ES-I3 (cell line): ENCODE measurements around the gene DOK6.

Experiments
- H3K36me3 ChIP-seq: 2 replicates; pipeline ENCODE4 v1.6.1; 2013; ENCODE audit warnings: mild to moderate bottlenecking, low read length, control low read depth, moderate library complexity; ENCODE audit not compliant: insufficient read depth
- H3K4me1 ChIP-seq: 2 replicates; pipeline ENCODE4 v1.6.1; 2013; ENCODE audit warnings: mild to moderate bottlenecking, control low read depth, low read length; ENCODE audit not compliant: insufficient read depth
- H3K9ac ChIP-seq: 2 replicates; pipeline ENCODE4 v1.6.1; 2013; ENCODE audit warnings: low read depth, mild to moderate bottlenecking, low read length, moderate library complexity
- H3K9me3 ChIP-seq: 2 replicates; pipeline ENCODE4 v1.6.1; 2013; ENCODE audit warnings: mild to moderate bottlenecking, low read length, moderate library complexity; ENCODE audit not compliant: control insufficient read depth, insufficient read depth

The DOK6 gene

DNA sequence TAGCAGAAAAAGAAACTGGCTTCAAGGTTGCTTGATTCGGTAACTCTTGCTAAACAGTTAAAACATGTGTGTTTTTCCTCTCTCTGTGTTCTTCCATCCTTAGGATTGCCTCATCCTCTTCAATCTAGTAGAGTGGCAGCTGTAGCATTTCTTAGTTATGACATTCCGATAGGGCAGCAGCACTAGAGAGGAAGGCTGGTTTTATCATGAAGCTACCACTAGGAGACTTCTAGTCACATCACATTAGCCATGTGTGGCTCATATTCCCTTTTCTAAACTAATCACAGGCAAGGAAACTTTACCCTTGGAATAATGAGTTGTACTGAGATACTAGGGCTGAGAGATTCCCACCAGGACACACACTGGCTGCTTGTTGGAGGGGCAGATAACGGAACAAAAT, 187.6 kb downstream of the DOK6 start:
- no peaks in the 10 kb centered on the region for H3K4me1 ChIP-seq
- H3K36me3 ChIP-seq: no peaks in the 10 kb centered on the region
- no peak overlapping the region for H3K9ac ChIP-seq
- H3K9me3 ChIP-seq: no peaks in the 10 kb centered on the region

DNA sequence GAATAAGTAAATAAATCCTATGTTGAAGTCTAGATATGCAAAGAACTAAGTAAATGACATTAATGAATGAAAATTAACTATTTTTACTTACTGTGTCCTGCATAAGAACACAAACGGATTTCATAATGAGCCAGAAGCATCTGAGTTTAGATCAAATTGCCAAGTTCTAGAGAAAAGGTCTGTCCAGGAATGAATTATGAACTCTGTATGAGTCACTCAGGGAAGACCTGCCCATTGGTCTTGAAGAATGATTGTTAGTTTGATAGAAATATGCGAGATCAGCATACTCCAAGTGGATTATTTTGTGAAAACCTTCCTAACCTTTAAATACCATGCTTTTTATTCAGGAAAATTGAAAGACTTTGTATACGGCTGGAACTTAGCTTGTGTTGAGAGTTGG, 189.5 kb downstream of the DOK6 start:
- no peaks in the 10 kb centered on the region for H3K4me1 ChIP-seq
- H3K9ac ChIP-seq: no peak overlapping the region
- no peaks in the 10 kb centered on the region for H3K36me3 ChIP-seq
- H3K9me3 ChIP-seq: no peaks in the 10 kb centered on the region; the same call in 1 of the 2 replicates

DNA sequence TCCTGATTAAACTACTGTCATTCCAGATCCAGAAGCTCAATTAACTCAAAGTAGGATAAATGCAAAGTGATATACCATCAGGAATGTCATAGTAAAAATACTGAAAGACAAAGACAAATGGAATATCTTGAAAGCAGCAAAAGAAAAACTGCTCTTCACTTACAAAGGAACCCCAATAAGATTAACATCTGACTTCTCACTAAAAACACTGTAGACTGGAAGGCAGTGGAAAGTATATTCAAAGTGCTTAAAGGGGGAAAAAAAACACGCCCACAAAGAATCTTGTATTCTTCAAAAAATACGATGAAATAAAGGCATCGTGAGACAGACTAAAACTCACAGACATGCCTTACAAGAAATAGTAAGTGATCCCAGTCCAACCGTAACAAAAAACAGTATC, 195.7 kb downstream of the DOK6 start:
- no peaks in the 10 kb centered on the region for H3K4me1 ChIP-seq
- no peak overlapping the region for H3K9ac ChIP-seq
- H3K9me3 ChIP-seq: peaks cover 4% of the 10 kb centered on the region; the same call in 1 of the 2 replicates
- H3K36me3 ChIP-seq: no peaks in the 10 kb centered on the region

DNA sequence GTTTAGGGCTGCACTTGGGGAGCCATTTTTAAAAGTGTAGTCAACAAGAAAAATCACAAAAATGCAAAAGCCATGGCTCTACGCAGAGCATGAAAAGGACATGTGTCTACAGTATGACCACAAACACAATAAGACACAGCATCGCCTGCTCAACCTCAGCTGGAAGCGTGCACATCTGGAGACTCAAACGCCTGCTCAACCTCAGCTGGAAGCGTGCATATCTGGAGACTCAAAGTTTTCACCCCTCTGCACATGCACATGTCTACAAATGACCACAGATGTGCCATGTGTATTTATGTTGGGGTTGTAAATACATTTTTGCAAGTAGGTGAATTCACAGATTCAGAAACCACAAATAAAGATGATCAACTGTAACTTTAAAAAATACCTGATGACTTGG, 196.9 kb downstream of the DOK6 start:
- Histone ChIP-seq H3K36me3 (no peaks in the 10 kb centered on the region), H3K9ac (no peak overlapping the region), H3K9me3 (peaks cover 4% of the 10 kb centered on the region; the same call in 1 of the 2 replicates), H3K4me1 (no peaks in the 10 kb centered on the region)

DNA sequence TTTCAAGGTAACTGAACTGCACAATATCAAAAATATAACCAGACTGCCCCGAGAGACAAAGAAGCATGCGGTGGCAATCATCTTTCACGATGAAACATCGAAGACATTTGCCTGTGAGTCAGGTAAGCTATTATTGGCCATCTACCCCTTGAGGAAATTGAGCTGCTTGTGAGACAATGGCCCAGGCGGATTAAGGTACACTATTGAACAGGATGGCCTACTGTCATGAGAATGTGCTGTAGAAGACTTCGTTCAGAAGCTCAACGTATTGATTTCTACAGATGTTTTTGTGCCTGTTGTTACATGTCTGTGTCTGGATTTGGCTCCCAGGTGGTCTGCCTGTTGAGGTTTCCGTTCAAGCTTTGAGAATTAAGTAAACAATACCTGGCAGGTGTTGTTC, 198.7 kb downstream of the DOK6 start:
- H3K9me3 ChIP-seq: peaks cover 4% of the 10 kb centered on the region; the same call in 1 of the 2 replicates
- no peaks in the 10 kb centered on the region for H3K36me3 ChIP-seq
- H3K9ac ChIP-seq: no peak overlapping the region
- no peaks in the 10 kb centered on the region for H3K4me1 ChIP-seq

DNA sequence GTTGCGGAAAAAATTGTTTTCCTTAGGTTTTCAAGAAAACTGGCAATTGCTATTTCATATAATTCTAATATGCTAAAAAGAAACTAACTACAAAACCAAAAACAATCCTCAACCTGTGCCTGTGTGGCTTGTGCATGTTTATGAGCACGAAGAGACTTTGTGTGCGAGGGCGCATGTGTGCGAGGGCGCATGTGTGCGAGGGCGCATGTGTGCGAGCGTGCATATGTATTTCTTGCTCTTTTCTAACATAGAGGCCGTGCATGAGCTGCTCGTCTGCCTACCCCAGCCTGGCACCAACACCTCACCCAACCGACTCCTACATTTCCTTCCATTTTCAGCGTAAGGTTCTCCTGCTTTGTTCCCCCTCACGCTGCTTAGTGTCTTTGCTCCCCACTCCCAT, 211.6 kb downstream of the DOK6 start:
- no peaks in the 10 kb centered on the region for H3K4me1 ChIP-seq
- H3K9me3 ChIP-seq: no peaks in the 10 kb centered on the region
- H3K9ac ChIP-seq: no peak overlapping the region
- H3K36me3 ChIP-seq: no peaks in the 10 kb centered on the region

DNA sequence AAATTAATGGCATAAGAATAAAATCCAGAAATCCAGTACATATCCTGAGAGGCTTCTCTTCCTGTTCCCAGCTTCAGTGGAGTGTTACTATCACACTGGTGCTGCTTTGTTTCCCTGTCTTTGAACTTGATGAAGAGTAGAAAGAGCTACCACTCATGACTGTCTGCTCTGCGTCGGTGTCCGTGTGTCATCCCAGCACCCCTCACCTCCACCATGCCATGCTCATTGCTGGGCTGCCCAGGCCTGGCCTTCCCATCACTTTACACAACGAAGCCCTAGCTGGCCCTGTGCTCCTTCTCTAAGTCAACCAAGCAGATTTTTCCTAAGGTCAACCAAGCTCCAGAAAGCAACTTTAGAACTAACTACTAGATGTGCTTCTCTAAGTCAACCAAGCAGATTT, 215.4 kb downstream of the DOK6 start:
- Histone ChIP-seq H3K9me3 (no peaks in the 10 kb centered on the region), H3K4me1 (no peaks in the 10 kb centered on the region), H3K9ac (no peak overlapping the region), H3K36me3 (no peaks in the 10 kb centered on the region)

DNA sequence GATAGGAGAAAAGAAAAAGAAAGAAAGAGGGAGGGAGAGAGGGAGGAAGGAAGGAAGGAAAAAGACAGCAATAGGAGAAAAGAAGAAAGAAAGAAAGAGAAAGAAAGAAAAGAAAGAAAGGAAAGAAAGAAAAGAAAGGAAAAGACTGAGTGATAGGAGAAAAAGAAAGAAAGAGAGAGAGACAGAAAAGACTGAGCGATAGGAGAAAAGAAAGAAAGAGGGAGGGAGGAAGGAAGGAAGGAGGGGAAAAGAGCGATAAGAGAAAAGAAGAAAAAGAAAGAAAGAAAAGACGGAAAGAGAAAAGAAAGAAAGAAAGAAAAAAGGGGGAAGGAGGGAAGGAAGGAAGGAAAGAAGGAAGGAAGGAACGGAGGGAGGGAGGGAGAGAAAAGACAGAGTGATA, 216.7 kb downstream of the DOK6 start:
- Histone ChIP-seq H3K4me1 (no peaks in the 10 kb centered on the region), H3K9me3 (no peaks in the 10 kb centered on the region), H3K36me3 (no peaks in the 10 kb centered on the region), H3K9ac (no peak overlapping the region)

DNA sequence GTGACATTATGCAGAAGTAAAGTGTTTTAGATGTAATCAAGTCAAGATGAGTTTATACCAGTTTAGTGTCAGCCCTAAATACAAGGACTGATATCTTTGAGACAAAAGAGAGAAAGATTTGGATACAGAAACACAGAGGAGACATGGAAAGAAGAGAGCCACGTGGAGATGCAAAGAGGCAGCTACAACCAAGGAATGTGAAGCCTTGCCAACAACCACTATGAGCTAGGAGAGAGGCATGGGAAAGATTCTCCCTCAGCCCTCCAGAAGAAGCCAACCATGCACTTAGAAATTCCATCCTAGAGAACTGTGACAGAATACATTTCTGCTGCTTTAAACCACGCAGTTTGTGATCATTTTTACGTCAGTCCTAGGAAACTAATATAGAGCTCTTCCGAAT, 217.2 kb downstream of the DOK6 start:
- Histone ChIP-seq H3K9me3 (no peaks in the 10 kb centered on the region), H3K36me3 (no peaks in the 10 kb centered on the region), H3K9ac (no peak overlapping the region), H3K4me1 (no peaks in the 10 kb centered on the region)

DNA sequence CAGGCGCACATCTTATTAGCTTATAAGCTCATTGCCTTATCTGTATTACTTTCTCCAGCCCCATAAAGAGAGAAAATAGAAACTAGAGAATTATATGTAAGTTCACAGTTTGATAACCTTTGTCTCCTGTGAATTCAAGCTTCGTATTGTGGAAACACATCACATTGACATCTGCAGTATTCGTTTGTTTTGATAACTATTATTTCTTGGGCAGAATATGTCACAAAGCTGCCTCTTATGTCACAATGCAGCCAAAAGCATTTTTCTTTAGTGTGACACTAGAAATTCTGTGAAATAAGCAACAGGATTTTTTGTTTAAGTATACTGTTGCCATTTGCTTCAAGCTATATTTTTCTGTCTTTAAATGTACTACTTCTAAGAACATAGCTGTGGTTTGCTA, 221.5 kb downstream of the DOK6 start:
- H3K9me3 ChIP-seq: no peaks in the 10 kb centered on the region
- H3K4me1 ChIP-seq: no peaks in the 10 kb centered on the region
- H3K36me3 ChIP-seq: no peaks in the 10 kb centered on the region
- no peak overlapping the region for H3K9ac ChIP-seq

DNA sequence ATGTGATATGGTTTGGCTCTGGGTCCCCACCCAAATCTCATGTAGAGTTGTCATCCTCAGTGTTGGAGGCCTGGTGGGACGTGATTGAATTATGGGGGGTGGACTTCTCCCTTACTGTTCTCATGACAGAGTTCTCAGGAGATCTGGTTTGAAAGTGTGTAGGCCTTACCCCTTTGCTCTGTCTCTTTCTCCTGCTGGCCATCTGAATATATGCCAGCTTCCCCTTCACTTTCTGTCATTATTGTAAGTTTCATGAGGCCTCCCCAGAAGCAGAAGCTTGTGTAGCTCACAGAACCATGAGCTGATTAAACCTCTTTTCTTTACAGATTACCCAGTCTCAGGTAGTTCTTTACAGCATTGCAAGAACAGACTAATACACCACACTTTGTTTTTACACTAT, 222.3 kb downstream of the DOK6 start:
- Histone ChIP-seq H3K9ac (no peak overlapping the region), H3K36me3 (no peaks in the 10 kb centered on the region), H3K4me1 (no peaks in the 10 kb centered on the region), H3K9me3 (no peaks in the 10 kb centered on the region)

DNA sequence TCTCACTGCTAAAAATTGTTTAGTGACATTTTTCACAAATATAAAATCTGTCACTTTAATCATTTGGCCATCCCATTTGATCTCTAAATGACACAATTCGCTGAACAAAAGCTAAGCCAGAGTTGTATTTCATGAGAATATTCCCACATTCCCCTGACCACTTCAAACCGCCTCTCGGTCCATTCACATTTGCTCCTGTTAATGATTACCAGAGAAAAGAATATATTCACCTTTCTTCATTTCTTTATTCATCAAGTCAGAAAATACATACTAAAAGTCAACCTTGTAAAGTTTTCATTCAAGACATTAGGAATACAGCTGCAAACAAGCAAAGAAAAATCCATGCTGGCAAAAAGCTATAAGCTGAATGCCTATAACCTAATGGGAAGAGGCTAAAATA, 225.5 kb downstream of the DOK6 start:
- Histone ChIP-seq H3K36me3 (no peaks in the 10 kb centered on the region), H3K4me1 (no peaks in the 10 kb centered on the region), H3K9ac (no peak overlapping the region), H3K9me3 (no peaks in the 10 kb centered on the region)

DNA sequence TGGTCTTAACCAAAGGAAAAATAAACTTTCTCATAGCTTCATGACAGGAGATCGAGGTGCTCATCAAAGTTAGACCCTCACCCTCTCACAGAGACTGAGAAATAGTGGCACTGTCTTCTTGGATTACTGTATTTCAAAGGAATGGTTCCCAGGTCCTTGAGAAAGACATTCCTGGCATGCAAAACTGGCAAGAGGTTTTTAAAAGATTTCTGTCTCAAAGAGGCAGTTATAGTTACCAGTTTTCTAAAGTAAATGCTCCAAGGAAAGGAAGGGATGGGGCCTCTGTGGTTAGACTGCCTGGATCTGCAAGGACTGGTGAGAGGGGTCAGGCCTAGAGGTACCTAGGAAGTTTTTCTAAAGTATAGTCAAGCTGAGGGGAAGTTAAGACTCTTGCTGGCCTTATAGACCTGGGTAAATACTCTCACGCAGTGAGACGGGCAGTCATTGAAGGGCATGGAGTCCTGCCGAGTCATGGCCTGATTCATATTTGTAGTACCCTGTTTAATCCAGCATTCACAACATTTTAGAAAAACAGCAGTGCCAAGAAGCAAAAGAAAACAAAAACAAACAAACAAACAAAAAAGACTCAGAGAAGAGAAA, 226.1 kb downstream of the DOK6 start:
- no peaks in the 10 kb centered on the region for H3K36me3 ChIP-seq
- no peaks in the 10 kb centered on the region for H3K4me1 ChIP-seq
- H3K9me3 ChIP-seq: no peaks in the 10 kb centered on the region

DNA sequence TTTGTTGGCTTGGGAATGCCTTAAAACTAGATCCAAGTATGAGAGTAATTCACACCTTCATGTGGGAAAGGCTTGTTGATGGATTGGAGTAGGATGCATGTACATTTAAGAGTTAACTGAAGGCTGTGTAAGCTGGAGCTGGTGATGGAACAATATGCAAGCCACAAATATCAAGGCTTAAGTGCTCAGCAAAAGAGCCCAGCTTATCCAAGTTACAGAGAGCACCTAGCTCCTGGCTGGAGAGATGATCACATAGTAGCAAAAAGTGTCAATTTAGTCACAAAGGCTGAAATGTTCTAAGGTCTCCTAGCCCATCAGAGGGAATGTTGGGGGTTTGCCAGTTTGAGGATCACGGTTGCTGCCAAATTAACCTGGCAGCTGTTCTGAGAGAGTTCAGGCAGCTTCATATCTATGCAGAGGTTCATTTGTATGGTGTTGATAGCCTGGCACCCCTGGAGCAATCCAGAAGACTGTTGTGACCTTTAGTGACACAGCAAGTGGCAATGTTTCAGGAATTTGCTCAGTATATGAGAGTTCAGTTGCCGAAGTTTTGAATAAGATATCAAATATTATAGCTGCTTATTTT, 228.2 kb downstream of the DOK6 start:
- Histone ChIP-seq H3K4me1 (no peaks in the 10 kb centered on the region), H3K9me3 (no peaks in the 10 kb centered on the region), H3K9ac (no peak overlapping the region), H3K36me3 (no peaks in the 10 kb centered on the region)

More for the DNA sequence above, 226.1 kb downstream of the DOK6 start:
- no peak overlapping the region for H3K9ac ChIP-seq

DNA sequence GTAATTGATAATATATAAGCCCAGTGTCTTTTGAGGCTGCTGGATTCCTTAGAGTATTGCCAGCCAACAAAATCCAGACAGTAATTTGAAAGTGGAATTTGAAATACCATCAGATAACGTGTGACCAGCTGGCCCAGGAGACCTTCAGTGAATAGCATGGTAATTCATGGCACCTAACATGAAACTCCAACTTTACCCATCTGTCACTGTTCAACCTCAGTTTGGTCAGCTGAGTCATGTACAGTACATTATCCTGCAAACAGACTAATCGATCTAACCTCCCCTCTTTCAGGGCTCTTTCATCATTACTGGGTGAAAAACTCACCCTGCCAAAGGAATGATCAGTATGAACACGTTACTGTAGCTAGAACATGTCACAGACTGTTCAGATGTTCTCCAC, 230.6 kb downstream of the DOK6 start:
- H3K36me3 ChIP-seq: no peaks in the 10 kb centered on the region
- H3K9me3 ChIP-seq: no peaks in the 10 kb centered on the region
- H3K4me1 ChIP-seq: no peaks in the 10 kb centered on the region
- no peak overlapping the region for H3K9ac ChIP-seq
